Stimulated activated CD8-positive, alpha-beta memory T cell treated with anti-CD3 and anti-CD28 coated beads, Interleukin-4, amount 100 ng/mL, for 4 hours (primary cell): Measurements from ENCODE around the gene CACNG4.
"Not testable (repeated sequence)": the region's sequence is repeated elsewhere in the genome, so short reads cannot be mapped to it uniquely, and the experiment has no call there.

Source experiments
- DNase-seq, 2 donors: peaks; one replicate each; pipeline ENCODE4 v3.0.0-alpha.2; 2020; ENCODE audit warnings: low read depth in 2 of 2, low spot score in 1 of 2

Gene CACNG4

DNA sequence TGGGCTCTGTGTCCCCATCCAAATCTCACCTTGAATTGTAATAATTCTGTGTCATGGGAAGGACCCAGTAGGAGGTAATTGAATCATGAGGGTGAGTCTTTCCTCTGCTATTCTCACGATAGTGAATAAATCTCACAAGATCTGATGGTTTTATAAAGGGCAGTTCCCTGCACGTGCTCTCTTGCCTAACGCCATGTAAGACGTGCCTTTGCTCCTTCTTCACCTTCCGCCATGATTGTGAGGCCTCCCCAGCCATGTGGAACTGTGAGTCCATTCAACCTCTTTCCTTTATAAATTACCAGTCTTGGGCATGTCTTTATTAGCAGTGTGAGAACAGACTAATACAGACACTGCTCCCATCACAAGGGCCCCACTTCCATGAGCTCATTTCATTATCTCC is 76.6 kb downstream of the CACNG4 start:
- not testable (repeated sequence) for DNase-seq

DNA sequence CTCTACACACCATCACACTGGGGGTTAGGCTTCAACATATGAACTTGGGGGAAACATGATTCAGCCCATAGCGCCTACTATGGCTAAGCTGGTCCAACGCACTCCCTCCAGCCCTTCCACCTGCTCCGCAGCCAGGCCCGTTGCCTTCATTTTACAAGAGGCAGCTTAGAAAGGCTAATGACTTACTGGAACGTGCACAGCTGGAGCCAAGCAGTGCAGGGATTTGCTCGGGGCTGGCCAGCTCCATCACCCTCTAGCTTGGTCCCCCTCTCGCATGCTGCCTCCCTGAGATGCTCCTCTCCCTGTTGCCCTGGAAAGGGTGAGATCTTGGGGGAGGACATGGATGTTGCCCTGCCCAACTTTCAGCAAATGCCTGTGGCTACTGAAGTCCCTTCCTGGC is 77.0 kb downstream of the CACNG4 start:
- DNase-seq = no peak

DNA sequence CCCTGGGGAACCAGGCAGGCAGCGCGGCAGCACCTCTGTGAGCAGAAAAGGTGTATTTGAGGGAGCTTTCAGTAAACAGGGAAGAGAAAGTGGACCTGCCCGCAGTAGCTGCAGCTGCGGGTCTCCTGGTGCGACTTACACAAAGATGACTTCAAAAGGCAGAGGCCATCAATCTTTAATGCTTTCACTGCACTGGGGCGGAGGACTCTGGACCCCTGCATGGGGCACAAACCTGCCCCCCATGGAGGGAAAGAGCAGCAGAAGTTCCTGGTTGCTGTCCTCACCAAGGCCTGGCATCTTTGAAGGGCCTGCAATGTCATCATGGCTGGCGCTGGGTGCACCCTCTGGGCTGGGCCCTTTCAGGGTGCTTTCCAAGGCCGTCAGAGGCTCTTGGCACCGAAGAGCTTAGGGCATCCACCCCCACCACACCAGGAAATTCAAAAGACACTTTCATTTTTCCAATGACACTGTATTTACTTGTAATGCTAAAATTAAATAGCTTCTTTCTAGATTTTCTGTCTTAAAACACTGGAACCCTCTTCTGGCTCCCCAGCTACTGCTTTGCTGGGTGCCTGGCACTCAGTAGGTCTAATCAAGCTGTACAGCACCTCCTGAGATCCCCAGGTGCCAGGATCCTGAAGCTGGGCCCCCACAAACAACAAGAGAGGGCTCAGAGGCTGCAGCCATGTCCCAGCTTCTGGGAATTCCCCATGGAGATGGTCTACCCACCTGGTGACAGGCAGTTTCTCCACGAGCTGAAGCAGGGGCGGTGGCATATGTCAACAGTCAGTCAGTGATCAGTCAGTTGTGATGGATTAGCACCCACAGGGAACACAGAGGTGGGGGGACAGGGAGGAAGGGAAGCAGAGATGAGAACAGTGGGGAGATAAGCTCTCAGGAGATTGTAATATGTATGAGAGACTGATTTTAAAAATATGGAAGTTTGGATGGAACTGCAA is 77.7 kb downstream of the CACNG4 start:
- no peak for DNase-seq

DNA sequence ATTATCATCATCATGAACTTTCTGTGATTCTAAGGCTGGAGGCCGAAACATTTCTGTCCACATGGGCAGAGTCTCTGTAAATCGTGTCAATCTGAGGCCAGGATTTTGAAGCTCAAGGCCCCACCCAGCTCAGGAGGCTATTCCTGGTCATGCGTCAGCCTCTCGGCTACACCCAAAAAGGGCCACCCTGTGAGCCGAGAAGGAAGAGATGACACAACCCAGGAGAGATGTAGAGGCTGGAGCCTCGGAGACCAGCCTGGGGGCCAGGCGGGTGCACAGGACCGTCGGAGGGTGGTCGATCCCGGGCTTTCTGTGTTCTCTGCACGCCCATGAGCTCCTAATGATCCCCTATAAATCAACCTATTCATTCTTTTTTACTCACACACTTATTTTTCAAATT is 78.8 kb downstream of the CACNG4 start:
- no peak for DNase-seq

DNA sequence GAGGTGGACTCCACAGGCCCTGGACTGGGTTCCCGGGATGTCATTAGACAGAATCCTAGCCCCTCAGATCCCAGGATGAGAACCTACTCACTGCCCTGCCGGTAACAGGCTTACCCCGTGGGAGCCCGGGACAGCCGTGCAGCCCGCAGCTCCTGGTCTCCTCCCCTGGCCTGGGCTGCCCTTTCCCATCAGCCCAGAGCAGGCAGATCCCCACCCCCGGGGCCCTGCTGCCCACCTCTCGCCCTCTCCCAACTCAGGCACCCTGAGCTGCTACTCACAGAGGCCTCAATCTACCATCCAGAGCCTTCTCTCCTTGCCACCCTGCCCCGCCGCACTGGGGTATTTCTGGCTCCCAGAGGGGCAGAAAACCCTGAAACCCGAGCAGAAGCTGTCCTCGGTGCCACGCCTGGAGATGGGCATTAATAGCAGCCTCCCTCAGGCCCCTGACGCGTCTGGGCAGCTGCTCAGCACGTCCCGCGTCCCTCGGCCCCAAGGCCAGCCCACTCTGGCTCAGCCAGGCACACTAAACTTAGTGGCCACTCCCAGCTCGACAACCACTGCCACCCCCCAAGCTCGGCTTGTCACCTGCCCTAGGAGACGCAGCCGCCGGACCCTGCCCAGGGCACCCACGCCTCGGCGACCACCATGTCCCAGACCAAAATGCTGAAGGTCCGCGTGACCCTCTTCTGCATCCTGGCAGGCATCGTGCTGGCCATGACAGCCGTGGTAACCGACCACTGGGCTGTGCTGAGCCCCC is 79.7 kb downstream of the CACNG4 start, which contains the start of gene CACNG1:
Gene CACNG1 (plus strand): TSS at position 539 of the 757 bp plus-strand sequence. CDS start 107 bp downstream, at position 646.
- no peak for DNase-seq

DNA sequence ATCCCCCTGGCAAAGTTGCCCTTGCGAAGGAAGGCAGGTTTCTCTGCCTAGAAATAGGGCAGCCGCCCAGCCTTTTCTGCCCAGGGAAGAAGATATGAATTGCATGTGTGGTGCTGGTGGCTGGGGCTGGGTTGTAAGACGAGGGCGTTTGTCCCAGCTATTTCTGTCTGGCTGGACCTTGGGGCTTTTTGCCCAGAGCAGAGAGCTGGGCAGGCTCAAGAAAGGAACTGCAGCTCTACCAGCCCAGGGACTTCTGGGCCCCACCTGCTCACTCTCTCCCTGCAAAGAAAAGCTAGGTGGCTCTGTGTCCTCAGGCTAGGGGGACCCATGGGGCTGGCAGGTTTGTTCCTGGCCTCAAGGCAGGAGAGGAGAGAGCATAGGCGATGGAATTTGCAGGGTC is 80.4 kb downstream of the CACNG4 start:
- no peak for DNase-seq

DNA sequence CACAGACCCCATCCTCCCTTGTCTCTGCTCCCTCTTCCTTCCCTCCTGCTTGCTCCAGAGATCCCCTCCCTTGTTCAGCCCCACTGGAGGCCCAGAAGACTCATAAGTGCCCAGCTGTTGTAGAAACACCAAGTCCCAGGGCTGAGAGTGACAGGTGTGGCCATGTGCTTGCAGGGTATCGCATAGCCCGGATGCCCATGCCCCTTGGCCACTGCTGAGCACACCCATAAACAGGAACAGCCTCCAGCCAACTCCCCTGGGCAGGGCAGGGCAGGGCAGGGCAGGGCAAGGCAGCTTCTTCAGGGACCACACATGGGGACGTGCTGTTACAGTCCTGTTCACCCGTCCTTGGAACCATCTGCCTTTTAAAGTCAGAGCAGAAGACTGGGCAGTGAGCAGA is 81.9 kb downstream of the CACNG4 start:
- DNase-seq = no peak

DNA sequence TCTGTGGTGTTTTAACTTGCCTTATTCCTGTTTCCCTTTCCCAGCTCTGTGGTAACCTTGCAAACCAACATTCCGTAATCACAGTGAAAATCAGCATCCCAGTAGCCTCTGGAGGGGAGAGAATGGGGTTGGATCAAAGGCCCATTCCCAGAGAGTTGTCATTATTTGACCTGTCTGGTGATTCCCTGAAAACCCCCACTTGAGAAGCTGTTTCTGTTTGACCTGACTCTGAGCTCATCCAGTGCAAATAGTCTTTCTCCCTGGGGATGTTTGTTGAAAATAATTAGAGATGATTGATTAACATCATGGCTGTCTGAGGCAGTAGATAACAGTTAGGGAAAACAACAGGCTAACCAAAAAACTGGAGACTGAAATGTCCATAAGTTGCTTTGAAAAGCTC is 82.9 kb downstream of the CACNG4 start:
- DNase-seq = no peak

DNA sequence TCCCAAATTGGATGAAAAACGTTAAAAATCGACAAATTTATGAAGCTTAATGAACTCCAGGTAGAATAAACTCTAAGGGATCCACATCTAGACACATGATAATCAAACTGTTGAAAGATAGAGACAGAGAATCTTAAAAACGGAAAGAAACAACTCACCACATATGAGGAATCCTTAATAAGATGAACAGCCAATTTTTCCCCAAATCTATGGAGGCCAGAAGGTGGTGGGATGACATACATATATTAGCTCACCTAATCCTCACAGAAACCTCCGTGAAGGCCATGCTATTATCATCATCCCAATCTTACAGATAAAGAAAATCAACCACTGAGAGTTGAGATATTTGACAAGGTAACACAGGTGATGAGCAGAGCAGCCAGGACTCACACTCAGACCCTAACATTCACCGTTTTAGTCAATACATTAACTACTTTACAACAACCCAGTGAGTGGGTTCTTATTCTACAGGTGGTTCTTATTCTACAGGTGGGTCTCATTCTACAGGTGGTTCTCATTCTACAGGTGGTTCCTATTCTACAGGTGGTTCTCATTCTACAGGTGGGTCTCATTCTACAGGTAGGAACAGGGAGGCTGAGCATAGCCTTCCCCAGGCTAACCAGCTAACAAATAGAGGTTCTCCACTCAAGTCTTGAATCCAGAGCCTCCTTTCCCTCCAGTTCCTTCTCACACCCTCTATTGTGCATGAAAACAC is 84.7 kb downstream of the CACNG4 start:
- DNase-seq = no peak

DNA sequence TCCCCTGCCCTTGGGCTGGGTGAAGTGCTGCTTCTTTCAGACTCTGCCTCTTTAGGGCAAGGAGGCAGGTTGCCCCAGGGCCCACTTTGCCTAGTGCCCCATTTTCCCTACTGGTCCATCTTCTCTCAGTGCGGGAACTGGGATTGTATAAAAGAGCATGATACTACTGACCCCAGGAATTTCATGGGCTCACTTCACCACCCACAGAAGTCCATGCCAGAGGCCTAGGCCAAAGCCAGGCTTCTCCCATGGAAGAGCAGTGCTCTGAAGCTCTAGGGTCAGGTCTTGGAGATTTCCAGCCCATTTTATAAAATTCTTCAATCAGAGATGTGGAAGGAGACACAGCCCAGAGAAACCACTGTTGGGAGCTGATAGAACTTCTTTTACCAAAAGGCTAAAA is 85.6 kb downstream of the CACNG4 start:
- no peak for DNase-seq

DNA sequence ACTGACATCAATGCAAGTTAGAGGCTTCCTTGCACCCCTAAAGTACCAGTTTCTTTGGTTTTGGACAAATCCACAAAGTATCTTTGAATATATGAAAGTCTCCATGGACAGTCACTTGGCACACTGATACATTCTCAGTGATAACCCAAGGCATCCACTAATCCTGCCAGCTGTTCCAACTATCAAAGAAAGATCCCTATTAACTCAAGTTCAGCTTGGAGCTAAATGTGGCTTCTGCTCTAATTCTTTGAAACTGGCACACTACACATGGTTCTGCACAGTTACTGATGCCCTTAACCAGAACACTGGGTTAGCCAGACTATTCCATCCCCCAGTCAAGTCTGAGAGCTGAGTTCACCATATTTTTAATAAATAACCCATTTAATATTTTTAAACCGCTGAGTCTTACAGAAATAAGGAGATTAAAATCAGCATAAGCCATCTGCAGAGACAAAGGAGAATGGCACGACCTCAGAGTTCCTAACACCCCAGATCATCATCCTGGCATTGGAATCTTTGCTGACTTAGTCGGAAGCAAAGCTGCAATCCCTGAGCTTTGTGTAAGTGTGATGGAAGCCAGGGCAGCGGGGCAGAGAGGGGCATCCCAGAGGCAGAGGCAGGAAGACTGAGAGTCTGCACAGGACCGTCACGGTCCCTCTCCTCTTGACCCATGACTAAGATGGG is 86.1 kb downstream of the CACNG4 start:
- DNase-seq = no peak

DNA sequence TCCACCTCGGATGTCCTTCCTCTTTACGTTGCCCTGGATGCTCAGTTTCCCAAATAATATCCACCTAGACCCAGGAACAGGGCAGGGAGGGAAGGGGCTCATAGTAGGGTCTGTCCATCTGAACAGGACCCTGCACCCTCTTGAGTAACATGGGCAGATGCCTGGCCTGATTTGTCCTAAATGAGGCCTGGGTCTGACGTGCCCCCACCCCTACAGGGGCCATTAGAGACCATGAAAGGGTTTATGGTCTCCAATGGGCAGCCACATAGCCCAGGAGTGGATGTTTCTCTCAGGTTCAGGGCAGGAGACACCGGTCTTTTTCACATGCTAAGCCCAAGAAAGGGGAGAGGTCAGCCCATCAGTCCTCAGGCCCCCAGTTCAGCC is 86.6 kb downstream of the CACNG4 start:
- no peak for DNase-seq

DNA sequence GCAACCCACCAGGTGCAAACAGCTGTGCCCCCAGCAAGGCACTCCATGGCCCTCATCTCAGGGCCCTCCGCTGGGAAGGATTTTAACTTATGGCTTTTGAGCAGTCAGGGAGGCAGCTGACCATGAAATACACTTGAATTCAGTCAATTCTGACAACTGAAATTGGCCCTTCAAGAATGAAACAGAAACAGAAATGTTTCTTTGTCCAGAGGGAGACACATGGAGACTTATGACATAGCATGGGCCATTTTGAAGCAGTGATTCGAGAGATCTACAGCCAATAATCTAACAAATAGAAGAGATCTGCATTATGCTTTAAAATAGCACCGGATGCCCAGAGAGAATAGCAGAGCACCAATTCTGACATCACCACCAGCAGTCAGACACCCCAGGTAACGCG is 87.3 kb downstream of the CACNG4 start:
- no peak for DNase-seq

DNA sequence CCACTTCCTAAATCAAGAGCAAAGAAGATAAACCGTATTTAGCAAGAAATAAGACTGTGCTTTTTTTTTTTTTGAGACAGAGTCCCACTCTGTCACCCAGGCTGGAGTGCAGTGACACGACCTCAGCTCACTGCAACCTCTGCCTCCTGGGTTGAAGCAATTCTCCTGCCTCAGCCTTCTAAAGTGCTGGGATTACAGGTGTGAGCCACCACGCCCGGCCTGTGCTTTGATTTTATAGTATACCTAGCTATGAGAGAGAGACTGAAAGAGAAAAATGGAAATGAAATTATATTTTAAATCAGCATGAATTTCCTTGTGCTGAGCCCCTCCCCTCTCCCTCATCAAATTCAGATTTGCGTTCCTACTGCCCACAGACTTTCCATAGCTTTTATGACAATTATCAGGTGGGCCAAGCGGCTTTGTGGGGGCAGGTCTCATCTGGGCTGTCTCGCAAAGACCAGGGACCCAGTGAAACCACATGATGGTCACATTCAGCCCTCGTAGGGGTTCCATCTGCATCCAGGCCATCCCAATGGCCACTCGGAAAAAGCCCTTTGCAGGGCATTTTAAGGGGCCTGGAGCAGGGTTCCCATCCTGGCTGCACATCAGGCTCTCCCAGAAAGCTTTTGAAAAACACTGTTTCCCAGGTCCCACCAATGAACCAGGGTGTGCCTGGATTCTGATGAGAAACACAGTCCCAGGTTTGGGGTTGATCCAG is 88.4 kb downstream of the CACNG4 start:
- DNase-seq = no peak

DNA sequence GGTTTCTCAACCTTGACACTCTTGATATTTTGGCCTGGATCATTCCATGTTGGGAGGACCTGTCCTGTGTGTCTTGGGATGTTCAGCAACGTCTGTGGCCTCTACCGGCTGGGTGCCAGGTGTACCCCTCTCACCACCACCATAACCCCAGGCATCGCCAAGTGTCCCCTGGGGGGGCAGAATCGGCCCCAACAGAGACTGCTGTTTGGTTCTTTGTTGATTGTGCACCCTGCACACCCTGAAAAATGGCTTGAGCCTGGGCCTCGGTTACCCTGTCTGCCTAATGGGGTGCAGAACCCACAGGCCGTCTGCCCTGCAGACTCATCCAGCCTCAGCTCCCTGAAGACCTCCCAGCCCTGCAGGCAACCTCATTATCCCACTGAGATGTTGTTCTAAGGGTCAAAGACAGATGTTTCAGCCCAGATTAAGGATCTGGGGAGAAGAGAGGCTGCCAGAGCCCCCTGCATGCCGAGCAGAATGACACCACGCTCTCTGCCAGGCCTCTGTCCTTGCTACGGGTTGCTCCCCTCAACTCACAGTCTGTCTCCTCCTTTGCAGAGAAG is 89.0 kb downstream of the CACNG4 start:
- DNase-seq = no peak

DNA sequence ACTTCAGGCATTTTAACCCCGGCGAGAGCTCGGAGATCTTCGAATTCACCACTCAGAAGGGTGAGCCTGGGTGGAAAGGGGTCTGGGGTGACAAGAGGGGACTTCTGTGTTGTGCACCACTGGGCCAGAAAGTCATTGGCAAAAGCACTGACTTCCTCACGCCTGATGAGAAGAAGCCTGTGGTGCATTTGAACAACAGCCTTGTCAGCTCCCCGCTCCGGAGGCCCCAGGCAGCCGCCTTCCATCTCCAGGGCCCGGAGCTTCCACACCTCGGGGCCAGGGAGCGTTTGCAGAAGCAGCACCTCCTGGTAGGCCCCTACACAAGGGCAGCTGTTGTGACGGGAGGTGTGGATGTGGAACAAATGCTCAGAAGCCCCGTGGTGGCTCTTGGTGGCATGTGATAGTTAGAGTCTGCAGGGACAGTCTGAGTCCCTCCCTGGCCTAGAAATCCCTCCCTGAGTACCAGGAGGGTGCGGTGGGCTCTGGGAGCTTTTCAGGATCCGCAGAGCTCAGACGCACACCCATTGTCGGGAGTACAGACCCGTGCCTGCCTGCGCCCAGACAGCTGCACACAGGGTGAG is 89.6 kb downstream of the CACNG4 start:
- DNase-seq = no peak

DNA sequence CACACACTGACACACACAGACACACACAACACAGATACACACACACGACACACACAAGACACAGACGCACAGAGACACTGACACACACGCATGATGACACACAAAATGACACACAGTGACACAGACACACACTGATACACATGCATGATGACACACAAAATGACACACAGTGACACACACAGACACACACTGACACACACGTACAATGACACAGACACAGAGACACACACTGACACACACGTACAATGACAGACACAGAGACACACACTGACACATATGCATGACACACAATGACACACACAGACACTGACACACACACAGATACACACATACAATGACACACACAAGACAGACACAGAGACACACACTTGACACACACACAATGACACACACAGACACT is 90.1 kb downstream of the CACNG4 start:
- no peak for DNase-seq

DNA sequence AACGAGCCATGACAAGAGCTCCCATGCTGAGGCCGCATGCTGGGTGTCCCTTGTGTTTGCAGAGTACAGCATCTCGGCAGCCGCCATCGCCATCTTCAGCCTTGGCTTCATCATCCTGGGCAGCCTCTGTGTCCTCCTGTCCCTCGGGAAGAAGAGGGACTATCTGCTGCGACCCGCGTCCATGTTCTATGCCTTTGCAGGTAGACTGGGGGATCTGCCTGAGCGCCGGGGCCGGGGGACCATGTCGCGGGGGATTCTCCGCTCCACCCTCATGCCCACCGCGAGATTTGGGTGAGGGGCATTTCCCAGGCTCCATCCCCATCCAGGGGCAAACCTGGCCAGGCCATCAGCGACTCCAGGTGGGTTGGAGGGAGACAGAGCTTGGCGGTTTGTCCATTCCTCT is 90.5 kb downstream of the CACNG4 start:
- DNase-seq = no peak

DNA sequence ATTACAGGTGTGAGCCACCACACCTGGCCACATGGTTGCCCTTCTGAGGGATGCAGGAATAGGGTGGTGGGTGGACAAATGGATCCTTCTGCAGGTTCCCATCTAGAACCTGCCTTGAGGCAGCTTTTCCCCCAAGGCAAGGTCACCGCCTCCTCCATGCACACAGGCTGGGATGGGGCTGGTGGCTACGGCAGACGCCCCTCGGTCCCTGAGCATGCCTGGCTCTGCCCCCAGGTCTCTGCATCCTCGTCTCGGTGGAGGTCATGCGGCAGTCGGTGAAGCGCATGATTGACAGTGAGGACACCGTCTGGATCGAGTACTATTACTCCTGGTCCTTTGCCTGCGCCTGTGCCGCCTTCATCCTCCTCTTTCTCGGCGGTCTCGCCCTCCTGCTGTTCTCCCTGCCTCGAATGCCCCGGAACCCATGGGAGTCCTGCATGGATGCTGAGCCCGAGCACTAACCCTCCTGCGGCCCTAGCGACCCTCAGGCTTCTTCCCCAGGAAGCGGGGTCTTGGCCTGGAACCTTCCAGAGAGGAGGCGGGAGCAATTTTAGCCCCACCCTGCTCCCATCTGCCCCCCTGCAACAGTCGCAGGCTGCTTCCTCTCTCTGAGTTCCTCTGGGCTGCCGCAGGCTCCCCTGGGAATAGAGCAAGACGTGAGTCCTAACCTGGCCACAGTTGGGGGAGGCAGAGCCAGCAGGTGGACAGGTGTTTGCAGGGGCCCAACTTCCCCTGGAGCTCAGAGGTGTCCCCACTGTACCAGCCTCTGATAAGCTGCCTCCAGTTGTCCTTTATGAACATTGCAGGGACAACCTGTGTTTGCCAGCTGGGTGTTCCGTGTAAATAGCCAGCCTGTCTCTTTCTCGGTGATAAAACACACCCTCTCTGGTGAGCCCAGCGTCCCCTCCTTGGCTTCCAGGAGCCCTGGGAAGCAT is 91.6 kb downstream of the CACNG4 start:
- no peak for DNase-seq
